Gastroesophageal sphincter (tissue), 4 donors: Measurements from ENCODE around the gene CACUL1. TPM values are rescaled to one million over a fixed set of nuclear protein-coding genes. Genes with fewer than 3 reads are reported as not detected.

Source experiments
- ATAC-seq: fragments of 150-250 bp; one replicate; pipeline ENCODE4 v1.9.1; 2016; ENCODE audit warnings: mild to moderate bottlenecking, moderate library complexity
- H3K27ac ChIP-seq, 4 donors: fragments of 200-600 bp; sonication (generic) in 3 of 4; 1 replicate in 3 of 4; 2 replicates in 1 of 4; pipeline ENCODE4 v1.5.1; 2016 to 2019
- H3K27me3 ChIP-seq: fragments of 200-600 bp; sonication (generic); one replicate; pipeline ENCODE4 v1.5.1; 2019
- H3K36me3 ChIP-seq, 2 donors: fragments of 200-600 bp; sonication (generic); one replicate each; pipeline ENCODE4 v1.5.1; 2019; ENCODE audit warnings: control low read depth in 1 of 2
- H3K4me1 ChIP-seq, 3 donors: fragments of 200-600 bp; sonication (generic); 1 replicate in 2 of 3; 2 replicates in 1 of 3; pipeline ENCODE4 v1.5.1; 2016 to 2019; ENCODE audit warnings: control low read depth in 2 of 3
- H3K4me3 ChIP-seq, 2 donors: fragments of 200-600 bp; sonication (generic); one replicate each; pipeline ENCODE4 v1.5.1; 2019; ENCODE audit warnings: mild to moderate bottlenecking in 1 of 2, moderate library complexity in 1 of 2
- H3K9me3 ChIP-seq, 3 donors: fragments of 200-600 bp; sonication (generic); one replicate each; pipeline ENCODE4 v1.5.1; 2017 to 2019; ENCODE audit warnings: control low read depth in 2 of 3
- CTCF ChIP-seq, 4 experiments: fragments of 200-600 bp in 2 of 4; fragments of 450-650 bp in 2 of 4; sonication (generic) in 1 of 4; IDR thresholded peaks; one replicate each; pipeline ENCODE4 v1.5.1; 2017 to 2019; ENCODE audit warnings: antibody characterized with exemption in 4 of 4, mild to moderate bottlenecking in 2 of 4, moderate library complexity in 2 of 4
- EP300 ChIP-seq: sonication (generic); formaldehyde crosslinking; IDR thresholded peaks from one replicate; pipeline ENCODE4 v1.6.1; 2017; ENCODE audit warnings: antibody characterized with exemption, mild to moderate bottlenecking
- POLR2A ChIP-seq, 2 donors: fragments of 450-650 bp; IDR thresholded peaks; one replicate each; pipeline ENCODE4 v1.6.1; 2017; ENCODE audit warnings: antibody characterized with exemption in 2 of 2, mild to moderate bottlenecking in 2 of 2, moderate library complexity in 1 of 2
- POLR2AphosphoS5 ChIP-seq: sonication (generic); formaldehyde crosslinking; IDR thresholded peaks from one replicate; pipeline ENCODE4 v1.6.1; 2017; ENCODE audit warnings: antibody characterized with exemption
- WGBS, 2 donors: methylation state at CpG; one replicate each; pipeline ENCODE4 v1.1.5; 2018; ENCODE audit warnings: low coverage in 1 of 2; 5-methylcytosine and 5-hydroxymethylcytosine counted together
- total RNA-seq, 4 donors: library from RNA; depleted of rRNA; stranded (reverse); fragments of >200 nt; gene quantifications; one replicate each; pipeline ENCODE4 v1.1.0, GENCODE V29; 2016

The CACUL1 gene
- 10 to 100 TPM; 35.7 to 67.2 (median 45.6) TPM for total RNA-seq

GRCh38 chr10:118754556-118755423 lies at the start of gene CACUL1:
Gene CACUL1, minus strand, starts transcription at chr10:118754970. Its CDS starts 208 bp downstream, at chr10:118754762.
- peak within 1 kb of the TSS; percentile 54 to 95 (median 89) for H3K27ac ChIP-seq
- WGBS, 2 donors: no CpG with 5 or more reads among the region's 87 CpGs

GRCh38 chr10:118804262-118804773 lies 49.5 kb upstream of the CACUL1 start:
- Histone ChIP-seq H3K4me1 (no peaks in the 10 kb centered on the region), H3K36me3 (no peaks in the 10 kb centered on the region), H3K27me3 (no peaks in the 10 kb centered on the region), H3K27ac (no peak overlapping the region), H3K4me3 (no peak overlapping the region), H3K9me3 (no peaks in the 10 kb centered on the region)
- TF ChIP-seq POLR2A (IDR thresholded peaks at IDR 0.05) (no peak), CTCF (IDR thresholded peaks at IDR 0.05) (no peak), POLR2AphosphoS5 (no peak), EP300 (no peak)
- ATAC-seq: no peak
- 55 to 61% methylated on average over 2 to 3 of the region's 3 CpGs for WGBS, 2 donors

More at GRCh38 chr10:118754556-118755423, at the start of gene CACUL1:
- TF ChIP-seq POLR2A (IDR thresholded peaks at IDR 0.05) (peak; percentile 52 to 53), CTCF (IDR thresholded peaks at IDR 0.05) (peak in 1 of 4 experiments; percentile 16), EP300 (no peak), POLR2AphosphoS5 (peak; percentile 93)
- Histone ChIP-seq H3K36me3 (no peaks in the 10 kb centered on the region), H3K9me3 (no peaks in the 10 kb centered on the region), H3K4me3 (peak within 1 kb of the TSS; percentile 77 to 99), H3K27me3 (no peaks in the 10 kb centered on the region), H3K4me1 (peaks cover 0 to 46% (median 0%) of the 10 kb centered on the region in 3 donors)
- ATAC-seq: peak; percentile 100

GRCh38 chr10:118802126-118802793 lies 47.5 kb upstream of the CACUL1 start:
- Histone ChIP-seq H3K27ac (no peak overlapping the region), H3K9me3 (no peaks in the 10 kb centered on the region), H3K27me3 (no peaks in the 10 kb centered on the region), H3K4me1 (peaks cover 0 to 11% (median 5%) of the 10 kb centered on the region in 3 donors), H3K4me3 (no peak overlapping the region), H3K36me3 (no peaks in the 10 kb centered on the region)
- WGBS, 2 donors: 86% methylated on average over 10 of the region's 14 CpGs; no CpG with 5 or more reads in 1 of the 2 donors
- TF ChIP-seq CTCF (IDR thresholded peaks at IDR 0.05): no peak
- no peak for TF ChIP-seq EP300
- TF ChIP-seq POLR2AphosphoS5: no peak
- TF ChIP-seq POLR2A (IDR thresholded peaks at IDR 0.05): no peak
- ATAC-seq: no peak

GRCh38 chr10:118800920-118801319 lies 46.1 kb upstream of the CACUL1 start:
- peak; percentile 50 for ATAC-seq
- TF ChIP-seq POLR2AphosphoS5: no peak
- TF ChIP-seq CTCF (IDR thresholded peaks at IDR 0.05): peak in 3 of 4 experiments; percentile 45 to 53 (median 52)
- TF ChIP-seq EP300: no peak
- TF ChIP-seq POLR2A (IDR thresholded peaks at IDR 0.05): no peak

More at GRCh38 chr10:118800920-118801319, 46.1 kb upstream of the CACUL1 start:
- no peak overlapping the region for H3K4me3 ChIP-seq
- WGBS, 2 donors: 56% methylated on average over 1 to 4 of the region's 4 CpGs
- H3K27ac ChIP-seq: no peak overlapping the region
- H3K9me3 ChIP-seq: no peaks in the 10 kb centered on the region
- no peaks in the 10 kb centered on the region for H3K36me3 ChIP-seq
- H3K4me1 ChIP-seq: peaks cover 0 to 11% (median 5%) of the 10 kb centered on the region in 3 donors
- H3K27me3 ChIP-seq: no peaks in the 10 kb centered on the region
